Memory B cell (primary cell): ENCODE results near the gene CFAP57.
"Not testable (repeated sequence)": the region's sequence is repeated elsewhere in the genome, so short reads cannot be mapped to it uniquely, and the experiment has no call there.

ENCODE experiments used
- ATAC-seq: fragments of 150-1000 bp; cut with Tn5 transposase; 2 replicates; pipeline ENCODE4 v1.10.0; 2021; ENCODE audit warnings: low read depth, mild to moderate bottlenecking, moderate library complexity
- DNase-seq, 2 donors: peaks; one replicate each; pipeline ENCODE4 v3.0.0; 2022; ENCODE audit warnings: low spot score in 2 of 2
- H3K27ac Mint-ChIP-seq: one replicate; pipeline ENCODE4 v1.8.0; 2022; ENCODE audit warnings: mild to moderate bottlenecking, moderate library complexity, mixed read lengths
- H3K27me3 Mint-ChIP-seq: one replicate; pipeline ENCODE4 v1.8.0; 2022; ENCODE audit warnings: mixed read lengths
- H3K36me3 Mint-ChIP-seq: one replicate; pipeline ENCODE4 v1.8.0; 2022; ENCODE audit warnings: mild to moderate bottlenecking, mixed read lengths
- H3K4me1 Mint-ChIP-seq: one replicate; pipeline ENCODE4 v1.8.0; 2022; ENCODE audit warnings: mixed read lengths
- H3K4me3 Mint-ChIP-seq: one replicate; pipeline ENCODE4 v1.8.0; 2022; ENCODE audit warnings: mild to moderate bottlenecking, moderate library complexity, mixed read lengths
- H3K9me3 Mint-ChIP-seq: one replicate; pipeline ENCODE4 v1.8.0; 2022; ENCODE audit warnings: mixed read lengths

CFAP57 gene

DNA sequence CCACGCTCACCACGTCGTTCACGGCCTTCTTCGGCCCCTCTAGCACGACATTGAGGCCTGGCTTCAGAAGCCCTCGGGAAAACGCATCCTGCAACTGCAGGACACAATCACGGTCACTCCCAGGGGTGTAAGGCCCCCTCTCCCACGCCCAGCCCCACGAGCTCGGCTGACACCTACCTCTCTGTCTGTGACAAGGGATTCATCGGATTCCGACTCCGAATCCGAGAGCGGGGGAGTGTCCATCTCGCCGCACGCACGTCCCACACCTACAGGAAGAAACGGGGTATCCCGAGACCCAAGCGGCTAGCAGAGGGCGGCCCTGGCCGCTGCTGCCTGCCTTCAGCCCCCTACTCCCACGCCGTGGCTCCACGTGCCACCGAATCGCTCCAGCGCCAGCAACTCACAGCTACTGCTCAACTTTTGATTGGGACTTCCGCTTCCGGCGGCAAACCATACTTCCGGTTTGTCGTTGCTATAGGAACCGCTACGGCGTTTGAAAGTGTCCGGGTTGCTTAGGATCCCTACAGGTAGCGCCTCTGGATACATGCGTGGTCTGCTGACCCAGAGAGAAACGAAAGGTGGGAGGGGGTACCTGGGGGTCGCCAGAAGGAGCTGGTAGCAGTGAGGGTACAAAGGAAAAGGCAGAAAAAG lies at the start of gene CFAP57, which contains the start of gene EBNA1BP2:
Gene CFAP57, plus strand, starts transcription at position 455 of the 651 bp plus-strand sequence. CDS start 424 bp downstream, outside the sequence.
Gene EBNA1BP2, minus strand, starts transcription at position 415 of the 651 bp plus-strand sequence. Its CDS starts 172 bp downstream, at position 243.
- ATAC-seq (peak; percentile 91), DNase-seq (peak; percentile 89 to 91)
- Mint-ChIP-seq H3K36me3 (peaks cover 15% of the 10 kb centered on the region), H3K4me3 (peak within 1 kb of the TSS; percentile 100), H3K27ac (peak within 1 kb of the TSS; percentile 93), H3K4me1 (peaks cover 16% of the 10 kb centered on the region), H3K9me3 (no peaks in the 10 kb centered on the region), H3K27me3 (peaks cover 13% of the 10 kb centered on the region)

DNA sequence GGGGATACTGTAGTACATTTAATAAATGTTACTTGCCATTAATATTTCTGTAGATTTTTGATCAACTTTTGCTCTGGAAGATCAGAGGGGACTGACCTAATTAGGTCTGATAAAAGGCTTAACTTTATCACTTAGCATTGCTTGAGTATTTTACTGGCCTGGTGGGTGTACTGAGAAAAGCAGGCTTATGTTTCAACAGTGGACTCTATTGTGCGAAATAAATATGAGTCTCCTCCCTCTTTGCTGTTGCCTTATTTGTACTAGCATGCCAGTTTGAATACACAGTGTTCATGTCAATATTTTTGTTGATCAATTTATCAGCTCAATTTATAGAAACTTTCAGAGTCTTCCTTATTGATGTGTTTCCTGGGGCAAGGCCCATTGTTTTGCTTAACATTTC lies 49.1 kb upstream of the CFAP57 start:
- Mint-ChIP-seq H3K9me3 (peaks cover 1% of the 10 kb centered on the region), H3K36me3 (no peaks in the 10 kb centered on the region), H3K4me1 (no peaks in the 10 kb centered on the region), H3K27me3 (peaks cover 9% of the 10 kb centered on the region), H3K4me3 (no peak overlapping the region), H3K27ac (no peak overlapping the region)
- DNase-seq: no peak
- ATAC-seq: no peak

DNA sequence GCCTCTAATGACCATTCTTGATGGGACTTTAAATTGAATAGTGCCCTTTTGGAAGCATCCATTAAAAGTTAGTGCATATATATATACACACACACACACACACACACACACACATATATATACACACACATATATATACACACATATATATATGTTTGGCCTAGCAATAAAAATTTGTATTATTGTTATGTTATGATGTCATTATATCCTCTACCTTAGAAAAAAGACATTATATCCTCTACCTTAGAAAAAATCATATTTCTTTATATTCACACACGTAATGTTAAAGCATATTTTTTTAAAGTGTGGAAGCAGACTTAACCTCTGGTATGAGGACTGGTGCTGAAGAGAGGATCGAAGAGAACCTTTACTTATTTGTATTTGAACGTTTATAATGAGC lies 43.3 kb upstream of the CFAP57 start:
- Mint-ChIP-seq H3K27me3 (peaks cover 11% of the 10 kb centered on the region), H3K4me3 (no peak overlapping the region), H3K36me3 (no peaks in the 10 kb centered on the region), H3K4me1 (no peaks in the 10 kb centered on the region), H3K9me3 (no peaks in the 10 kb centered on the region), H3K27ac (no peak overlapping the region)
- ATAC-seq (no peak), DNase-seq (no peak)

DNA sequence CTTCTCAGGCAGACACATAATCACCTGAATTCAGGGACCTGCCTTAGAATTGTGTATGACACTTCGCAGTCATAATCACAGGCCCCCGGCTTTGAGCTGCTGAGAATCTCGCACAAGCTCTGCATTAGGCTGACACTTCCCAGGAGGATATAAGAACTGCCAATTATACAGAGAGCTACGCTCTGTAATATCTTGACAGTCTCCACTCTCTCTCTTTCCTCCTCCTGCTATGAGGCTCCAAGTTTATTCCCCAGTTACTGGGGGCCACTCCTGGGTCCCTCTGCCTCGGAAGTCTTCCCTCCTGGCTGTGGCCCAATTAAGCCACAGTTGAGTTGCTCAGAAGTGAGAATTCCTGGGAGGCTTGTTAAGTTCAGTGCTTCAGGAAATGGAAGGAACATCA lies 42.7 kb upstream of the CFAP57 start:
- DNase-seq (no peak), ATAC-seq (no peak)
- H3K4me1 Mint-ChIP-seq: no peaks in the 10 kb centered on the region
- H3K36me3 Mint-ChIP-seq: no peaks in the 10 kb centered on the region
- H3K9me3 Mint-ChIP-seq: no peaks in the 10 kb centered on the region
- H3K4me3 Mint-ChIP-seq: no peak overlapping the region
- no peak overlapping the region for H3K27ac Mint-ChIP-seq
- H3K27me3 Mint-ChIP-seq: peaks cover 10% of the 10 kb centered on the region

DNA sequence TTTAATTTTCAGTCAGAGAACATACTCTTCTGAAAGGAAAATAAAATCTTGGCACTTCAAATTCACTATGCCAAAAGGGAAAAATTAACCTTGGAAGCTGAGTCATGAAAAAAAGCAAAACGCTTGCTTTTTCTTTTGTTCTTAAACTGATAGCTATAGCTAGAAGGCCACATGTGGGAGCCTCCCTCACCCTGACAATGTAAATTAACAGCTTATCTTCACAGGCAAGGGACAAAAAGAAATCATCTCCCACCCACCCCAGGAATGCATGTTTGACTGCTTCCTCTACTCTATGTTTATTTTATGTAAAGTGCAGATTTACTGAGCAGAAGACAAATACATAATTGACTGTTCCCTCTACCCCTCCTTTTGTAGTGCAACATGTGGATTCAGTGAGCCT lies 38.1 kb upstream of the CFAP57 start:
- DNase-seq (no peak), ATAC-seq (no peak)
- no peaks in the 10 kb centered on the region for H3K4me1 Mint-ChIP-seq
- H3K9me3 Mint-ChIP-seq: no peaks in the 10 kb centered on the region
- no peaks in the 10 kb centered on the region for H3K36me3 Mint-ChIP-seq
- no peak overlapping the region for H3K27ac Mint-ChIP-seq
- H3K4me3 Mint-ChIP-seq: no peak overlapping the region
- H3K27me3 Mint-ChIP-seq: peaks cover 13% of the 10 kb centered on the region

DNA sequence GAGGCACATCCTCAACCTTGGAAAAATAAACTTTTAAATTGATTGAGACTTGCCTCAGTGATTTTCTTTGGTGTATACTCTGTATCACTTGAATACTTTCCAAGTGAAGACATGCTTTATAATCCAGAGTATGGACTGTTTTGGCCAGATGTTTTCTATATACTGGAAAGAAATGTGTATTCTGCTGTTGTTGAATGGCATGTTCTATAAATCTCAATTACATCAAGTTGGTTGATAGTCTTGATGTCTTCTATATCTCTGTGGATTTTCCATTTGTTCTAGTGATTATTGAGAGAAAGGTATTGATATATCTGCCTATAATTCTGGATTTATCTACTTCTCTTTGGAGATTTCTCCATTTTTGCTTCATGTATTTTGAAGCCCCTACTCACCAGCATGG lies 37.5 kb upstream of the CFAP57 start:
- no peak overlapping the region for H3K4me3 Mint-ChIP-seq

DNA sequence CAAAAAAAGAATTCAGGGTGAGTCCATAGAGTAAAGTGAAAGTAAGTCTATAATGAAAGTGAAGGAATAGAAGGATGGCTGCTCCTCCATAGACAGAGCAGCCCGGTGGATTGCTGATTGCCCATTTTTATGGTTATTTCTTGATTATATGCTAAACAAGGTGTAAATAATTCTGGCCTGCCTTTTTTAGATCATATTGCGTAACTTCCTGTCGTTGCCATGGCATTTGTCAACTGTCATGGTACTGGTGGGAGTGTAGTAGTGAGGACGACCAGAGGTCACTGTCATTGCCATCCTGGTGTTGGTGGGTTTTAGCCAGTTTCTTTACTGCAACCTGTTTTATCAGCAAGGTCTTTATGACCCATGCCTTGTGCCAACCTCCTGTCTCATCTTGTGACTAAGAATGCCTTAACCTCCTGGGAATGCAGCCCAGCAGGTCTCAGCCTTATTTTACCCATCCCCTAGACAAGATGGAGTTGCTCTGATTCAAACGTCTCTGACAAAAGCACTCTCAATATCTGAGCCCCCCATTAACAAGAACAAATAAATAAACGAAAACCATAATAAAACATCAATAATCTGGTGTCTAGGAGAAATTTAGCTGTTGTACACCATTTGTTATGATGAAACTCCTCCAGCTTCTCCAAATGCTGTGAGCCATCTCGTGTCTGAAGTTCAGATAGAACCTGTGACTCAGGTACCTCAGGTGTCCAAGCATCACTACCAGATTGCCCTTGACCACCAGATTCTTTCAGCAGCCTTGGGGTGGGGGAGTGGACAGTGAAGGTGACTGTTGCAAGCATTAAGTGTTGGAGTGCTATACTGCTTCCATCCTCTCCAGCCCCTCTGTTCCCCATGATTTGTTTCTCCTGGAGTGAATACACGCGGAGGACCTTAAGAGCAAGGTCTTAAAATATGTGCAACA lies 36.0 kb upstream of the CFAP57 start:
- ATAC-seq: no peak
- Mint-ChIP-seq H3K9me3 (peaks cover 2% of the 10 kb centered on the region), H3K36me3 (no peaks in the 10 kb centered on the region), H3K27ac (no peak overlapping the region), H3K4me3 (no peak overlapping the region), H3K4me1 (no peaks in the 10 kb centered on the region), H3K27me3 (peaks cover 10% of the 10 kb centered on the region)
- no peak for DNase-seq

More for the DNA sequence above, 37.5 kb upstream of the CFAP57 start:
- H3K36me3 Mint-ChIP-seq: no peaks in the 10 kb centered on the region
- no peaks in the 10 kb centered on the region for H3K9me3 Mint-ChIP-seq
- H3K27me3 Mint-ChIP-seq: peaks cover 13% of the 10 kb centered on the region
- no peak for DNase-seq
- no peaks in the 10 kb centered on the region for H3K4me1 Mint-ChIP-seq
- no peak overlapping the region for H3K27ac Mint-ChIP-seq
- no peak for ATAC-seq

DNA sequence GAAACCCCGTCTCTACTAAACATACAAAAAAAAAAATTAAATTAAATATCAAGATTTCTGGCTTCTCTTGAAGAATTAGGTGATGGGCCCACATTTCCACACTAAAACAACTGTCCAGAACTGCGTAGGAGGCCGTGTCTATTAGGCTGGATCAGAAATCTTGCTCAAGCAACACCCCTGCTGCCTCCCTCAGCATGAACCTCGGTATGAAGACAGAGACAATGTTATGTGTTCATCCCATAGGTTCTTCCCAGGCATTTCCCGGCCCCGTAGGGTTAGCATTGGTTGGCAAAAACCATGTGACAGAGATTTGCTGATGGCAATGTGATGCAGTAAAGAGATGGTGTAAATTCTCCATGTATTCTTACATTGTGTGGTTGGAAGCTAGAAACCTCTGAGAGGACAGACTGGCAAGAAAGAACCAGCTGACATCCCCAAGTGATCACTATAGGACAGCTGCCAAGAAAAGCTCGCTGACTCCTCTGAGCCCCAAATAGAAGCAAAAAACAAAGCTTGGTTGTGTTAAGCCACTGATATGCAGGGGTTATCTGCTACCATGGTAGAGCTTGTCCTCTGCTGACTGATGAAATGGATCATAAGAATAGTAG lies 34.6 kb upstream of the CFAP57 start:
- no peaks in the 10 kb centered on the region for H3K4me1 Mint-ChIP-seq
- ATAC-seq (no peak), DNase-seq (no peak)
- no peaks in the 10 kb centered on the region for H3K36me3 Mint-ChIP-seq
- peaks cover 14% of the 10 kb centered on the region for H3K27me3 Mint-ChIP-seq
- H3K9me3 Mint-ChIP-seq: peaks cover 2% of the 10 kb centered on the region
- H3K27ac Mint-ChIP-seq: no peak overlapping the region
- H3K4me3 Mint-ChIP-seq: no peak overlapping the region

DNA sequence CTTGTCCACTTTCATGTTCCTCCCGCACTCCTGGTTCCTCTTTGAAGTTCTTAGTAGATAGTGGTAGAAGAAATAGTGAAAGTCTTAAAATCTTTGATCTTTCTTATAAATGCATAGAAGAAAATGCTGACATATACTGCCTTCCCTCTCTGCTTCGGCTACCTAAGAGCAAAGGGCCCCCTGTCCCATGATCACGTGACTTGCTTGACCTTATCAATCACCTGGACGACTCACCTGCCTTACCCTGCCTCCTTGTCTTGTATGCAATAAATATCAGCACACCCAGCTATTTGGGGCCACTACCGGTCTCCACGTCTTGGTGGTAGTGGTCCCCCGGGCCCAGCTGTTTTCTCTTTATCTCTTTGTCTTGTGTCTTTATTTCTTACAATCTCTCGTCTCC lies 32.8 kb upstream of the CFAP57 start:
- peaks cover 23% of the 10 kb centered on the region for H3K27me3 Mint-ChIP-seq
- DNase-seq, H3K4me3 Mint-ChIP-seq, H3K4me1 Mint-ChIP-seq, H3K27ac Mint-ChIP-seq, ATAC-seq, H3K9me3 Mint-ChIP-seq, H3K36me3 Mint-ChIP-seq: not testable (repeated sequence)

DNA sequence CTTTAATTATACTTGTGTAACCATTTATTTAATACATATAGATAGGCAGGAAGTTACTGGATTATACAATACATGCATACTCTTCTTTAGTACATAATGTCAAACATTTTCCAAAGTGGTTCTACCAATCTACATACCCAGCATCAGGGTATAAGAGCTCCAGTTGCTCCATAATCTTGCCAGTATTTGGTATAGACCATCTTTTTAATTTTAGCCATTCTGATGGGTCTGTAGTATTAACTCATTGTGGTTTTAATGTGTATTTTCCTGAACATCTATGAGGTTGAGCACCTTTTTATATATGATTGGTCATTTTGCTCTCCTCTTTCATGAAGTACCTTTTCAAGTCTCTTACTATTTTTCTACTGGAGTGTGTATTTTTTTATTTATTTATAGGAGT lies 32.1 kb upstream of the CFAP57 start:
- no peaks in the 10 kb centered on the region for H3K4me1 Mint-ChIP-seq
- ATAC-seq (no peak), DNase-seq (no peak)
- no peak overlapping the region for H3K4me3 Mint-ChIP-seq
- peaks cover 2% of the 10 kb centered on the region for H3K9me3 Mint-ChIP-seq
- no peak overlapping the region for H3K27ac Mint-ChIP-seq
- H3K36me3 Mint-ChIP-seq: no peaks in the 10 kb centered on the region
- peaks cover 29% of the 10 kb centered on the region for H3K27me3 Mint-ChIP-seq

DNA sequence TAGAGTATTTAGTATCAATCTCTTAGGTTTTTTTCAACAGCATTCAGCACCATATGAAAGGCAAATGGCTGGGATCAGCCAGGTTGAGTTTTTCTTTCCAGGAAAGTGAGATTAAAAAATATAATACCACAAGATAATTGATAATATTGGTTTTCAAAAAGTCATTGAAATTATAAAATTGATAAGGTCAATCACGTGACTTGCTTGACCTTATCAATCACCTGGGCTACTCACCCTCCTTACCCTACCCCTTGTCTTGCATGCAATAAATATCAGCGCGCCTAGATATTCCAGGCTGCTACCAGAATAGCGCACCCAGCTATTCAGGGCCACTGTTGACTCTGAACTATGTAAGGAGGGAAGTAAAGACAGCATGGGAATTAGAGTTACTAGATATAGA lies 31.5 kb upstream of the CFAP57 start:
- DNase-seq (no peak), ATAC-seq (no peak)
- H3K27ac Mint-ChIP-seq: no peak overlapping the region
- H3K4me3 Mint-ChIP-seq: no peak overlapping the region
- H3K36me3 Mint-ChIP-seq: no peaks in the 10 kb centered on the region
- peaks cover 2% of the 10 kb centered on the region for H3K9me3 Mint-ChIP-seq
- no peaks in the 10 kb centered on the region for H3K4me1 Mint-ChIP-seq
- H3K27me3 Mint-ChIP-seq: peaks cover 29% of the 10 kb centered on the region

DNA sequence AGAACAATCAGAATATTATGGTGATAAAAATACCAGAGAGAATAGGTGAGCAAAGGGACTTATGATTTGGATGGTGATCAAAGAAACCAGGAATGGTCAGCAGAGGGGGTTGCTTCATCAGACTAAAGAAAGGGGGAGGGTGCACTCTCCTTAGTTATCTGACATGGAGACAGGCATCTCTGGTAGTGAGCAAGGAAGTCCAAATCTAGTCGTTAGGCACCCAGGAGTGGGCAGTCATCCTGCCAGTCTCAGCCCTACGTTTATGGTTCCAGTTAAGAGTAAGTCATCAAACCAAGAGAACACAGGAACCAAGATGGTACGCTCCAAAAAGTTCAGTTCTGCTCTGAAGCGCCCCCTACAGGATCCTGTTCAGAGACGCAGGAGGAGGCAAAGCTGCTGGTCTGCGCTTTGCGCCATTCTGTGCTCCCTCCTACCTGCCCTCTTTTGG lies 28.7 kb upstream of the CFAP57 start:
- H3K4me3 Mint-ChIP-seq: no peak overlapping the region
- no peak for ATAC-seq
- H3K9me3 Mint-ChIP-seq: peaks cover 2% of the 10 kb centered on the region
- no peaks in the 10 kb centered on the region for H3K36me3 Mint-ChIP-seq
- no peak for DNase-seq
- H3K4me1 Mint-ChIP-seq: no peaks in the 10 kb centered on the region
- H3K27me3 Mint-ChIP-seq: peaks cover 25% of the 10 kb centered on the region
- H3K27ac Mint-ChIP-seq: no peak overlapping the region

DNA sequence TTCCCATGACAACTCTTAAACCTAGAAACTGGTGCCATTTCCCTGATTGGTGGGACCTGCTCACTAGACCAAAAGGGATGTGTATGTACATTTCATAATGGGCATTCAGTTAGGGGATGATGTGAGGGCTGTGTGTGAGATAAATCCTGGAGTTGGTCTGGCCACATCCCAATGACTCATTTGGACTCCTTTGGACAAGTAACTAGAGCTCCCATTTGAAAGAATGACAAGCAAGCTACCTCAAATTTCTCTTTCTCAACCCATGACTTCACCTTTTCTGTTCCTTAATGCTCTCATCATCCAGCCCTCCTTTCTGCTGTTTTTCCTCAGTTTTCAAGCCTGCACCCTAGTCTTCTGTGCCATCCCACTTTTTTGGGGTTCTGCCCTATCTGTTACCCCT lies 27.9 kb upstream of the CFAP57 start:
- H3K4me3 Mint-ChIP-seq: no peak overlapping the region
- DNase-seq (no peak), ATAC-seq (no peak)
- peaks cover 32% of the 10 kb centered on the region for H3K27me3 Mint-ChIP-seq
- H3K36me3 Mint-ChIP-seq: no peaks in the 10 kb centered on the region
- H3K9me3 Mint-ChIP-seq: peaks cover 2% of the 10 kb centered on the region
- H3K4me1 Mint-ChIP-seq: no peaks in the 10 kb centered on the region
- no peak overlapping the region for H3K27ac Mint-ChIP-seq
